Stimulated activated CD8-positive, alpha-beta memory T cell treated with anti-CD3 and anti-CD28 coated beads, Interleukin-4, amount 100 ng/mL, for 48 hours (primary cell): ENCODE measurements around the gene MAP4K4.

Experiments used
- DNase-seq: peaks from one replicate; pipeline ENCODE4 v3.0.0-alpha.2; 2020

Gene MAP4K4

GRCh38 chr2:101693991-101694588 is 3.4 kb upstream of the MAP4K4 start:
- no peak for DNase-seq

- peak; percentile 29 for DNase-seq
Observed at GRCh38 chr2:101696272-101697123, 1.0 kb upstream of the MAP4K4 start.

GRCh38 chr2:101698014-101698843 is 722 bp downstream of the MAP4K4 start:
- DNase-seq, result peak; percentile 43

GRCh38 chr2:101698844-101699754 is 1.6 kb downstream of the MAP4K4 start:
- peak; percentile 37 for DNase-seq

- DNase-seq, result peak; percentile 26
Observed at GRCh38 chr2:101699755-101700461, 2.4 kb downstream of the MAP4K4 start.

GRCh38 chr2:101704046-101704466 is 6.5 kb downstream of the MAP4K4 start:
- DNase-seq, result peak; percentile 28

GRCh38 chr2:101704816-101705578 is 7.5 kb downstream of the MAP4K4 start:
- DNase-seq, result peak; percentile 30

- DNase-seq, result peak; percentile 11
Observed at GRCh38 chr2:101706121-101706818, 8.8 kb downstream of the MAP4K4 start.

- DNase-seq, result peak; percentile 8
Observed at GRCh38 chr2:101706819-101707177, 9.3 kb downstream of the MAP4K4 start.

GRCh38 chr2:101710036-101710435 is 12.5 kb downstream of the MAP4K4 start:
- peak; percentile 10 for DNase-seq

GRCh38 chr2:101710471-101711318 is 13.2 kb downstream of the MAP4K4 start:
- DNase-seq, result peak; percentile 25

- DNase-seq, result no peak
Observed at GRCh38 chr2:101714118-101714517, 16.6 kb downstream of the MAP4K4 start.

- DNase-seq, result peak; percentile 57
Observed at GRCh38 chr2:101717071-101717845, 19.8 kb downstream of the MAP4K4 start.

- DNase-seq, result no peak
Observed at GRCh38 chr2:101718479-101718878, 21.0 kb downstream of the MAP4K4 start.

GRCh38 chr2:101718993-101719571 is 21.6 kb downstream of the MAP4K4 start:
- DNase-seq, result peak; percentile 69

GRCh38 chr2:101720732-101721131 is 23.2 kb downstream of the MAP4K4 start:
- DNase-seq, result no peak

GRCh38 chr2:101722864-101723263 is 25.4 kb downstream of the MAP4K4 start:
- no peak for DNase-seq
